HUDEP-2 (cell line): Measurements from ENCODE around the gene EIF4E2.
A peak's percentile ranks its signal among the peaks of the same experiment; 100 is the strongest.

Experiments
- DNase-seq, 76 experiments: peaks; one replicate each; lab custom pipeline; 2025; ENCODE audit not compliant: unreplicated experiment in 76 of 76; lab: John Stamatoyannopoulos, UW

EIF4E2 gene

DNA sequence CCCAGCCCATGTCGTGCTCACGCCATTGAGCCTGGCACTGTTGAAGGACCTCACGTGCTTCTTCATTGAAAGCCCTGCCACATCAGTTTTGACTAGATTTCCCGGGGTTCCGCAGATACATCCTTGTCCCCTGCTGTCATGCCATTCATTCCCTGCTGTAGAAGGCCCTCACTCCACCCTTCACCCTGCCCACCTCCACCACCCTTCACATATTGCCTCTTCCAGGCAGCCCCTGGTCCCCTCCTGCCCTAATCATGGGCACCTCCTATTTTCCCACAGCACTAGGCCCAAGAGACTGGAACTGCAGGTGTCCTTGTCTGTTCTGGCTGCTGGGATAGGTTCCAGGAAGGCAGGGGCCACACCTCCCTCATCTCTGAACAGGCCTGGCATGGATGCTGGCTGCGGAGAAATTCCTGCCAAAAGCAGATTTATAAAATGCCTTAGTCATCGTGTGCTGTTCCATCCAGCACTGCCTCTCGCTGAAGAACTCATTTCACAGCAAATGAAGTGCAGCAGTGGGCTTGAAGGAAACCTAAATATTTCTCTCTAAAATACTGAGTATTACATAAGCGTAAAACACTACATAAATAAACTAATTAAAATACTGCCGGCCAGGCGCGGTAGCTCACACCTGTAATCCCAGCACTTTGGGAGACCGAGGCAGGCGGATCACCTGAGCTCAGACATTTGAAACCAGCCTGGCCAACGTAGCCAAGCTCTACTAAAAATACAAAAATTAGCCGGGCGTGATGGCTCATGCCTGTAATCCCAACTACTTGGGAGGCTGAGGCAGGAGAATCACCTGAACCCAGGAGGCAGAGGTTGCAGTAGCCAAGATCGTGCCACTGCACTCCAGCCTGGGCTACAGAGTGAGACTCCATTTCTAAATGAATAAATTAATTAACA lies 38.4 kb downstream of the EIF4E2 start:
- DNase-seq: no peak

DNA sequence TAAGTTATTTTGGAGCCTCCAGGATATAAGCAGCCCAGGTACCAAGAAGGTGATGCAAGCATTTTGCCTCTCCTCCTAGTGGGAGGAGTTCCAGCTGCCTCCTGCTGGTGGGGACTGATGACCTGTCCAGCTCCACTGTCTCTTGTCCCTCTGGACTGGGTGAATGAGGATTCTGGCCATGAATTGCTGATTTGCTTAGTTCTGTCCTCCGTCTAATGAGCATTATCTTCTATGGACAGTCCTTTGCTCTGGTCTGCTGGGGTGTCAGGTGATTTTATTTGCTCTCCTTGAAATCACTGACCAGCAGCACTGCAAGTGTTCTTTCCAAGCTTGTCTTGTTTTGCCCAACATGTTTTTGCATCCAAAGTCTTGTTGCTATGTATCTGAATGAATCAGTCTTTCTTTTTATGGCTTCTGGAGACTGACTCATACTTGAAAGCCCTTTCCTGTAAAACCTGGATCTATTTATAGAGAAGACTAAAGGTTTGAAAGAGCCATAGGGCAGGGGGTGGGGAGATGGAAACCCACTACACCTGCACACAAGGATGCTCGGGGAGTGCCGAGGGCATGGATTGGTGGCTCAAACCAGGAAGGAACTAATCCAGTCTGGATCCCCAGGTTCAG lies 42.4 kb downstream of the EIF4E2 start:
- no peak for DNase-seq

DNA sequence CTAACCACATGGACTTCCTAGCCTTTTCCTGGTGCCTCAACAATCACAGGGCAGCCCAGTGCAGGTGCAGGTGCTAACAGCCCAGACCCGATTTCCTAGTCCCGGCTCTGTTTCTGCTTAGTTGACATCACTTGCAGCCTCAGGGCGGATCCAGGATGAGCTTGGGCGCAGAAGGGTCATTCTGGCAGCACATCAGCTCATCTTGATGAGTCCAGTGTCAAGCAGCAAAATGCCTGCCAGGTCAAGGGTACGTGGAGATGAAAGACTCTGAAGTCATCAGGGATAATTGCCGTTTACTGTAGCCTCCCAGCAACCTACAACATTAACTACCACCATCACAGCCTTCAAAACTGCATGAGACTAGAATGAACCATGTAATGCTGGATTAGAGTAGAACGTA lies 43.5 kb downstream of the EIF4E2 start:
- no peak for DNase-seq

GRCh38 chr2:232597362-232598079 lies 47.0 kb downstream of the EIF4E2 start:
- no peak for DNase-seq

DNA sequence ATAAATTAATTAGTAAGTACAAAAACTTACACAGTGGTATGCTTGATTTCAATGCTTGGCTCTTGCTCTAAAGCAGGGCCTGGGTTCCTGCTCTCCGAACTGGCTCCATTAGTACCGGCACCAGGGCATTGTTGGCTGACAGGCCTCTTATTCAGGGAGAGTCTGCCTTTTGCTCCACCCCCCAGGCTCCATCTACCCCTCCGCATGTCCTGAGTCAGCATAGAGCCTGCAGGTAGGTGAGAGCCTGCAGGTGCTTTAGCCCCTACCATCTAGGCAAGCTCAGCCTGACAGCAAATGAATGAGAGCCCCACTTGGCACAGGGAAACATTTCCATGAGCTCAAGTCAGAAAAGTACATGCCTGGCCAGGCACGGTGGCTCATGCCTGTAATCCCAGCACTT lies 47.8 kb downstream of the EIF4E2 start:
- no peak for DNase-seq

GRCh38 chr2:232600053-232600773 lies 49.7 kb downstream of the EIF4E2 start:
- DNase-seq: no peak

- no peak for DNase-seq
These were observed 52.8 kb downstream of the EIF4E2 start for GRCh38 chr2:232603283-232603682.

GRCh38 chr2:232604535-232604934 lies 54.0 kb downstream of the EIF4E2 start:
- DNase-seq: no peak

DNA sequence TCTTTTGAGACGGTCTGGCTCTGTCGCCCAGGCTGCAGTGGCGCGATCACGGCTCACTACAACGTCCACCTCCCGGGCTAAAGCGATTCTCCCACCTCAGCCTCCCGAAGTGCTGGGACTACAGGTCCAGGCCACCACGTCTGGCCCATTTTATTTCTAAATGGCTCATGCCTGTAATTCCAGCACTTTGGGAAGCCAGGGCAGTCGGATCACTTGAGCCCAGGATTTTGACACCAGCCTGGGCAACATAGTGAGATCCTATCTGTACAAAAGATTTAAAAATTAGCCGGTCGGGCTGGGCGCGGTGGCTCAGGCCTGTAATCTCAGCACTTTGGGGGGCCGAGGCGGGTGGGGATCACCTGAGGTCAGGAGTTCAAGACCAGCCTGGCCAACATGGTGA lies 56.5 kb downstream of the EIF4E2 start:
- no peak for DNase-seq

GRCh38 chr2:232609607-232610006 lies 59.1 kb downstream of the EIF4E2 start:
- no peak for DNase-seq

- no peak for DNase-seq
These were observed 59.6 kb downstream of the EIF4E2 start for GRCh38 chr2:232610081-232610480.

DNA sequence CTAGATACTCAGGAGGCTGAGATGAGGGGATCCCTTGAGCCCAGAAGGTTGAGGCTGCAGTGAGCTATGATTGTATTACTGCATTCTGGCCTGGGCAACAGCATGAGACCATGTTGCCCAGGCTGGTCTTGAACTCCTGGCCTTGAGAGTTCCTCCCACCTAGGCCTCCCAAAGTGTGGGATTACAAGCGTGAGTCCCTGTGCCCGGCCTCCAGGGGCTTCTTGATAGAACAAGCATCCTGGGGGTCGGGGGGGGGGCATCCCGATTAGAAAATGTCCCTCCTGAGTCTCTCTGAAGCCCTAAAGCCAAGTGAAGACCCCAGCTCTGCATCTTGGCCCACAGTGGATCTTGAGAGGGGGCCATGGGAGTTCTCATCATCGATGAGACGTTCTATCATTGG lies 60.6 kb downstream of the EIF4E2 start:
- DNase-seq: no peak

DNA sequence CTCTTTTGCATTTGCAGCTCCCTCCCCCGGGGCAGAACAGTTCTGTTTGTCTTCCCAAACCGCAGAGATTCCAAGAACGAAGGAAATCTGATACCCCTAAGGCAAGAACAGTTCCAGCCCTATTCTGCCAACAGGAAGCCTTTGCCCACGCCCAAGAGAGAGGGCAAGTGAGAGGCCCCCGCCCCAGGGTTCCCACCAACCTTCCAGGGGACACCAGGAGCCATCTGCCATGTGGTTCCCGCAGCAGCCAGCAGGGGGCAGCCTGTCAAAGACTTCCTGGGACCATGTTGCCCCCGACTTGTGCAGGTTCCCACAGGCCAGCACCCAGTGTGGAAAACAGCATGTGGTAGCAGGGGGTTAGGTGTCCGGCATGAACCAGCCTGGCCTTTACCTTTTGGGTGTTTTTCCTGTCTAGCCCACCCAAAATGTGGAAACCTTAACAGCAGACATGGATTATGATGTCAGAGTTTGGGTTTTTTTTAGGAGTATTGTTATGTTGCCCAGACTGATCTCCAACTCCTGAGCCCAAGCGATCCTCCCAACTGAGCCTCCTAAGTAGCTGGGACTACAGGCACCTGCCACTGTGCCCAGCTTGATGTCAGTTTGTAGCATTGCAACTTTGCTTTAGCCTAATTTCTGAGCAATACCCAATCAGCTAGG lies 61.2 kb downstream of the EIF4E2 start:
- DNase-seq: peak in 56 of 76 experiments; percentile 2 to 65 (median 32)

DNA sequence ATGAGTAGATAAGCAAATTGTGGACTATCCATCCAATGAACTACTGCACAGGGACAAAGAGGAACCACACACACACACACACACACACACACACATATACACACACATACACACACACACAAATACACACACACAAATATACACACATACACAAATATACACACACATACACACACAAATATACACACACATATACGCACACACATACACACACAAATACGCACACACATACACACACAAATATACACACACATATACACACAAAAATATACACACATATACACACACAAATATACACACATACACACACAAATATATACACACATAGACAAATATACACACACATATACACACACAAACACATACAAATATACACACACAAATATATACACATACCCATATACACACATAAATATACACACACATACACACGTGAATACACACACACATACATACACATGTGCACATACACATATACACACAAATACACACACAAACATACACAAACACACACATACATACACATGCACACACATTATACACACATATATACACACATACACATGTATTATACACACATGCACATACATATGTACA lies 63.1 kb downstream of the EIF4E2 start:
- no peak for DNase-seq

GRCh38 chr2:232615339-232615738 lies 64.8 kb downstream of the EIF4E2 start:
- DNase-seq: no peak
